ENCODE data around the gene COX6A1. TPM values are rescaled to one million over a fixed set of nuclear protein-coding genes. Genes with fewer than 3 reads are reported as not detected.

Gene COX6A1
- total and polyA plus RNA-seq, 2 of the 13 experiments (the other 11 are each of a cell fraction or from before 2014, with no cell fraction given) = 542 to 673 TPM

- TF ChIP-seq AHDC1 (CRISPR knock-in tag; IDR thresholded peaks at IDR 0.05; ENCODE audit: borderline replicate concordance) (no peak), ATF7-NPFF (CRISPR knock-in tag; IDR thresholded peaks at IDR 0.05; ENCODE audit: low read depth) (peak; percentile 29; the same call in 1 of the 2 replicates), ZNF382 (CRISPR knock-in tag; IDR thresholded peaks at IDR 0.05; ENCODE audit: borderline replicate concordance) (no peak), ZBTB2 (CRISPR knock-in tag; IDR thresholded peaks at IDR 0.05; ENCODE audit: low read depth) (peak; percentile 88), RXRB (CRISPR knock-in tag; IDR thresholded peaks at IDR 0.05; ENCODE audit: borderline replicate concordance) (peak; percentile 70; the same call in 1 of the 2 replicates), ZNF33A (CRISPR knock-in tag; IDR thresholded peaks at IDR 0.05; ENCODE audit: borderline replicate concordance) (no peak), ZNF777 (CRISPR knock-in tag; IDR thresholded peaks at IDR 0.05) (no peak), KLF12 (CRISPR knock-in tag; IDR thresholded peaks at IDR 0.05; ENCODE audit: borderline replicate concordance) (no peak), TIGD3 (CRISPR knock-in tag; IDR thresholded peaks at IDR 0.05; ENCODE audit: borderline replicate concordance) (no peak), ELF4 (CRISPR knock-in tag; IDR thresholded peaks at IDR 0.05; ENCODE audit: borderline replicate concordance) (no peak; the same call in 1 of the 2 replicates), SRSF4 (IDR thresholded peaks at IDR 0.05; ENCODE audit: low read depth, low read length, poor library complexity, severe bottlenecking) (no peak)
- TF ChIP-seq, protein P1, sequence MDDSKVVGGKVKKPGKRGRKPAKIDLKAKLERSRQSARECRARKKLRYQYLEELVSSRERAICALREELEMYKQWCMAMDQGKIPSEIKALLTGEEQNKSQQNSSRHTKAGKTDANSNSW (CRISPR knock-in tag; IDR thresholded peaks at IDR 0.05; ENCODE audit: borderline replicate concordance) = no peak; the same call in 1 of the 2 replicates
- TF ChIP-seq, protein P2, sequence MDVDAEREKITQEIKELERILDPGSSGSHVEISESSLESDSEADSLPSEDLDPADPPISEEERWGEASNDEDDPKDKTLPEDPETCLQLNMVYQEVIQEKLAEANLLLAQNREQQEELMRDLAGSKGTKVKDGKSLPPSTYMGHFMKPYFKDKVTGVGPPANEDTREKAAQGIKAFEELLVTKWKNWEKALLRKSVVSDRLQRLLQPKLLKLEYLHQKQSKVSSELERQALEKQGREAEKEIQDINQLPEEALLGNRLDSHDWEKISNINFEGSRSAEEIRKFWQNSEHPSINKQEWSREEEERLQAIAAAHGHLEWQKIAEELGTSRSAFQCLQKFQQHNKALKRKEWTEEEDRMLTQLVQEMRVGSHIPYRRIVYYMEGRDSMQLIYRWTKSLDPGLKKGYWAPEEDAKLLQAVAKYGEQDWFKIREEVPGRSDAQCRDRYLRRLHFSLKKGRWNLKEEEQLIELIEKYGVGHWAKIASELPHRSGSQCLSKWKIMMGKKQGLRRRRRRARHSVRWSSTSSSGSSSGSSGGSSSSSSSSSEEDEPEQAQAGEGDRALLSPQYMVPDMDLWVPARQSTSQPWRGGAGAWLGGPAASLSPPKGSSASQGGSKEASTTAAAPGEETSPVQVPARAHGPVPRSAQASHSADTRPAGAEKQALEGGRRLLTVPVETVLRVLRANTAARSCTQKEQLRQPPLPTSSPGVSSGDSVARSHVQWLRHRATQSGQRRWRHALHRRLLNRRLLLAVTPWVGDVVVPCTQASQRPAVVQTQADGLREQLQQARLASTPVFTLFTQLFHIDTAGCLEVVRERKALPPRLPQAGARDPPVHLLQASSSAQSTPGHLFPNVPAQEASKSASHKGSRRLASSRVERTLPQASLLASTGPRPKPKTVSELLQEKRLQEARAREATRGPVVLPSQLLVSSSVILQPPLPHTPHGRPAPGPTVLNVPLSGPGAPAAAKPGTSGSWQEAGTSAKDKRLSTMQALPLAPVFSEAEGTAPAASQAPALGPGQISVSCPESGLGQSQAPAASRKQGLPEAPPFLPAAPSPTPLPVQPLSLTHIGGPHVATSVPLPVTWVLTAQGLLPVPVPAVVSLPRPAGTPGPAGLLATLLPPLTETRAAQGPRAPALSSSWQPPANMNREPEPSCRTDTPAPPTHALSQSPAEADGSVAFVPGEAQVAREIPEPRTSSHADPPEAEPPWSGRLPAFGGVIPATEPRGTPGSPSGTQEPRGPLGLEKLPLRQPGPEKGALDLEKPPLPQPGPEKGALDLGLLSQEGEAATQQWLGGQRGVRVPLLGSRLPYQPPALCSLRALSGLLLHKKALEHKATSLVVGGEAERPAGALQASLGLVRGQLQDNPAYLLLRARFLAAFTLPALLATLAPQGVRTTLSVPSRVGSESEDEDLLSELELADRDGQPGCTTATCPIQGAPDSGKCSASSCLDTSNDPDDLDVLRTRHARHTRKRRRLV (CRISPR knock-in tag; IDR thresholded peaks at IDR 0.05) = peak; percentile 35; the same call in 1 of the 2 replicates
Measured at GRCh38 chr12:120469450-120470149, 31.7 kb downstream of the COX6A1 start, which contains the start of gene SRSF9 (continued).

All from HepG2 (cell line).